ENCODE results near the gene WNT3.

WNT3 gene

GRCh38 chr17:46783031-46783593 is 35.4 kb downstream of the WNT3 start:
- no peaks in the 10 kb centered on the region for H3K27me3 ChIP-seq (ENCODE audit: insufficient read depth, low read length)
- H3F3A ChIP-seq (ENCODE audit: insufficient read depth, low read length), result no peaks in the 10 kb centered on the region
- no peaks in the 10 kb centered on the region for H3K36me3 ChIP-seq (ENCODE audit: insufficient read depth, low read length)
- TF ChIP-seq CTCF (IDR thresholded peaks at IDR 0.05; ENCODE audit: low read length) (no peak), EZH2 (IDR thresholded peaks at IDR 0.05; ENCODE audit: borderline replicate concordance, low read length) (no peak)
- H3K9me3 ChIP-seq (ENCODE audit: low read length), result no peaks in the 10 kb centered on the region
- no peak overlapping the region for H3K4me3 ChIP-seq (ENCODE audit: low read depth, low read length, poor library complexity, severe bottlenecking)
- no peak overlapping the region for H2AFZ ChIP-seq (ENCODE audit: low read length)
- H3K27ac ChIP-seq (ENCODE audit: low read depth, low read length, poor library complexity, severe bottlenecking), result no peak overlapping the region
- peaks cover 23% of the 10 kb centered on the region for H3K4me1 ChIP-seq (ENCODE audit: insufficient read depth, low read length, severe bottlenecking)
- H3K9me2 ChIP-seq (ENCODE audit: low read depth, low read length), result no peaks in the 10 kb centered on the region
- H3K9ac ChIP-seq (ENCODE audit: low read length), result no peak overlapping the region
- H3K4me2 ChIP-seq (ENCODE audit: low read length), result no peak overlapping the region
- H4K20me1 ChIP-seq (ENCODE audit: insufficient read depth, low read length), result no peaks in the 10 kb centered on the region
- H3K79me2 ChIP-seq (ENCODE audit: insufficient read depth, low read length), result no peaks in the 10 kb centered on the region

- H4K20me1 ChIP-seq (ENCODE audit: insufficient read depth, low read length), result no peaks in the 10 kb centered on the region
- no peaks in the 10 kb centered on the region for H3F3A ChIP-seq (ENCODE audit: insufficient read depth, low read length)
- H3K9me3 ChIP-seq (ENCODE audit: low read length), result no peaks in the 10 kb centered on the region
- no peak overlapping the region for H3K4me2 ChIP-seq (ENCODE audit: low read length)
- peaks cover 23% of the 10 kb centered on the region for H3K4me1 ChIP-seq (ENCODE audit: insufficient read depth, low read length, severe bottlenecking)
- no peak overlapping the region for H3K4me3 ChIP-seq (ENCODE audit: low read depth, low read length, poor library complexity, severe bottlenecking)
- H3K27ac ChIP-seq (ENCODE audit: low read depth, low read length, poor library complexity, severe bottlenecking), result no peak overlapping the region
- TF ChIP-seq EZH2 (IDR thresholded peaks at IDR 0.05; ENCODE audit: borderline replicate concordance, low read length) (no peak), CTCF (IDR thresholded peaks at IDR 0.05; ENCODE audit: low read length) (peak; percentile 78)
- no peaks in the 10 kb centered on the region for H3K9me2 ChIP-seq (ENCODE audit: low read depth, low read length)
- no peaks in the 10 kb centered on the region for H3K27me3 ChIP-seq (ENCODE audit: insufficient read depth, low read length)
- no peak overlapping the region for H3K9ac ChIP-seq (ENCODE audit: low read length)
- no peaks in the 10 kb centered on the region for H3K36me3 ChIP-seq (ENCODE audit: insufficient read depth, low read length)
- no peaks in the 10 kb centered on the region for H3K79me2 ChIP-seq (ENCODE audit: insufficient read depth, low read length)
- H2AFZ ChIP-seq (ENCODE audit: low read length), result no peak overlapping the region
These were observed 36.1 kb downstream of the WNT3 start for GRCh38 chr17:46782250-46782953.

- Histone ChIP-seq H2AFZ (ENCODE audit: low read length) (no peak overlapping the region), H3K27ac (ENCODE audit: low read depth, low read length, poor library complexity, severe bottlenecking) (no peak overlapping the region), H3K4me2 (ENCODE audit: low read length) (no peak overlapping the region), H3K4me3 (ENCODE audit: low read depth, low read length, poor library complexity, severe bottlenecking) (no peak overlapping the region), H4K20me1 (ENCODE audit: insufficient read depth, low read length) (no peaks in the 10 kb centered on the region), H3K4me1 (ENCODE audit: insufficient read depth, low read length, severe bottlenecking) (peaks cover 36% of the 10 kb centered on the region), H3K36me3 (ENCODE audit: insufficient read depth, low read length) (no peaks in the 10 kb centered on the region), H3K27me3 (ENCODE audit: insufficient read depth, low read length) (no peaks in the 10 kb centered on the region), H3K9me3 (ENCODE audit: low read length) (no peaks in the 10 kb centered on the region), H3F3A (ENCODE audit: insufficient read depth, low read length) (no peaks in the 10 kb centered on the region), H3K9me2 (ENCODE audit: low read depth, low read length) (no peaks in the 10 kb centered on the region), H3K9ac (ENCODE audit: low read length) (no peak overlapping the region), H3K79me2 (ENCODE audit: insufficient read depth, low read length) (no peaks in the 10 kb centered on the region)
- TF ChIP-seq EZH2 (IDR thresholded peaks at IDR 0.05; ENCODE audit: borderline replicate concordance, low read length) (no peak), CTCF (IDR thresholded peaks at IDR 0.05; ENCODE audit: low read length) (no peak)
These were observed 38.5 kb downstream of the WNT3 start for GRCh38 chr17:46780003-46780373.

All from OCI-LY1 (cell line).